GM21619 (cell line): ENCODE measurements around the gene HS3ST4.

ENCODE experiments used
- ATAC-seq: cut with Tn5 transposase; IDR thresholded peaks from one replicate; pipeline ENCODE4 v1.9.1; 2021; ENCODE audit not compliant: unreplicated experiment

HS3ST4 gene

GRCh38 chr16:25817295-25817694, 125.5 kb downstream of the HS3ST4 start:
- ATAC-seq = no peak

GRCh38 chr16:25817876-25818275, 126.1 kb downstream of the HS3ST4 start:
- no peak for ATAC-seq

DNA sequence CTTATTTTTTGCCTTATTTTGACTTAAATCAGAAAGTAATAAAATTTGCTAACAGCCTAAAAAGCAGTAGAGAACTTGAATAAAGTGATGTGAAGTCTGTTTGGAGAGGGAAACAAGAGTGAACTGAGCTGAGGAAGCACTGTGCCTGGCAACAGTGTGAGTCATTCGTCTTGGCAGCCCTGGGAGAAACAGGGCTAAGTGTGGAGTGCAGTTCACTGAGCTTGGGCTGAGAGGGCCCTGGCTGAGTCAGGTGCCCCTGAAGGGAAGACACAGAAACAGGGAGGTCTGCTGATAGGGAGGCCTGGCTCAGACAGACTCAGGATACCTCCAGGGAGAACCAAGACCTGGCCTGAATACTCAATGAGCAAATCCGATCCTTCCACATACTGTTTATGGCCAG, 132.1 kb downstream of the HS3ST4 start:
- ATAC-seq = no peak

DNA sequence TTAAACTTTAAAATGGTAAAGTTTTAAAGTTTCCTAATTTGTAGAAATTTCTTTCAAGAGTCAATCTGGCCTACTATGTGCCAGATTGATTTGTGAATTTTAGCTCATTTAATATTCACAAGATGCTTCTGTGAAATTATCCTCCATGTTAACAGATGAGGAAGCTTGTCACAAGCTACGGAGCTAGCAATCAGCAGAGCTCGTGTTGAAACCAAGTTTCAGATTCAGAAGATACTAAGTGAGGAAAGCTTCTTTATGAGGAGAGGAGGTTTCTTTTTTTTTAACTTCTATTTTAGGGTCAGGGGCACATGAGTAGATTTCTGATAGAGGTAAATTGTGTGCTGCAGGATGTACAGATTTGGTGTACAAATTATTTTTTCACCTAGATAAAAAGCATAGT, 135.9 kb downstream of the HS3ST4 start:
- no peak for ATAC-seq

GRCh38 chr16:25828510-25828909, 136.8 kb downstream of the HS3ST4 start:
- ATAC-seq = no peak

DNA sequence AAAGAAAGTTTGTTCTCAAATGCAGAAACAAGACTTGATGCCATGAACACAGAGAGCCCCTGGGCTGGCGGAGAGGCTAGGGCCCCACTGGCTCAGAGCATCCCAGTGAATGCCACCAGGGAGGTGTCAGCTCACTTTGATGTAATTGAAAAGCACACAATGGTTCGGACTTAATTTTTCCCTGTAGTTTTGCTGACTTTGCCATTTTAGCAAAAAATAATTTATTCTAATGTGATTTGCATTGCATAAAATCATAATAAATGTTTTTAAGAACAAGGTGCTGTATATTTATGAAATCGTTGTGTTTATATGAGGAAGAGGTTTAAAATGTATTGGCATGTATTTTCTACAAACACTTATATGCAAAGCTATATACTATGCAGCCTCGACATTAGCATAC, 140.5 kb downstream of the HS3ST4 start:
- ATAC-seq = no peak

GRCh38 chr16:25834101-25834500, 142.3 kb downstream of the HS3ST4 start:
- no peak for ATAC-seq

- ATAC-seq = no peak
Observed at GRCh38 chr16:25835126-25835525, 143.4 kb downstream of the HS3ST4 start.

- ATAC-seq = no peak
Observed at GRCh38 chr16:25838724-25839186, 147.0 kb downstream of the HS3ST4 start.

- no peak for ATAC-seq
Observed at GRCh38 chr16:25841761-25842160, 150.0 kb downstream of the HS3ST4 start.

DNA sequence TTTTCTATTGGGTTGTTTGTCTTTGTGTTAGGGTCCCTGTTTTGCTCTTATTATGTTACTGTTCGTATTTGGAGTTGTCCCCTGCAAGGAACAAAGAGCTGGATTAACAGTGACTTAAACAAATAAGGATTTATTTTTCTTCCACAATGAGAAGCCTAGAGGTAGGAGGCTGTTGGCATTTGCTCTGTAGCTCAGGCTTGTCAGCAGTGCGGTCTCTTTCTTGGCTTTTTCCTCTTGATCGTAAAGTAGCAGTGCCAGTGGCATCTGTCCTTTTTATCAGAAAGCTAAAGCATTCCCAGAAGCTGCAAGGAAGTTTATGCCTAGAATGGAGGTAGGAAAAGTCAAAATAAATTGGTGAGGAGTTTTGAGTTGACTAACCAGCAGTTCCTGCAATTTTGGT, 154.1 kb downstream of the HS3ST4 start:
- ATAC-seq = no peak

DNA sequence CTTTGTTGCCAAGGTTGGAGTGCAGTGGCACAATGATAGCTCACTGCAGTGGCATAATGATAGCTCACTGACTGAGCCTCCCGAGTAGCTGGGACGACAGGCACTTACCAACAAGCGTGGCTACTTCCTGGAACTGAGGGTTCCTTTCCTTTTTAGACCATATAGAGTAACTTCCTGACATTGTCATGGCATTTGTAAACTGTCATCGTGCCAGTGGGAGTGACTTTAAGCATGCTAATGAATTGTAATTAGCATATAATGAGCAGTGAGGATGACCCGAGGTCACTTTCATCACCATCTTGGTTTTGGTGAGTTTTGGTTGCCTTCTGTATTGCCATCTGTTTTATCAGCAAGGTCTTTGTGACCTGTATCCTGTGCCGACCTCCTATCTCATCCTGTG, 162.4 kb downstream of the HS3ST4 start:
- ATAC-seq = no peak

GRCh38 chr16:25855063-25855462, 163.3 kb downstream of the HS3ST4 start:
- no peak for ATAC-seq

DNA sequence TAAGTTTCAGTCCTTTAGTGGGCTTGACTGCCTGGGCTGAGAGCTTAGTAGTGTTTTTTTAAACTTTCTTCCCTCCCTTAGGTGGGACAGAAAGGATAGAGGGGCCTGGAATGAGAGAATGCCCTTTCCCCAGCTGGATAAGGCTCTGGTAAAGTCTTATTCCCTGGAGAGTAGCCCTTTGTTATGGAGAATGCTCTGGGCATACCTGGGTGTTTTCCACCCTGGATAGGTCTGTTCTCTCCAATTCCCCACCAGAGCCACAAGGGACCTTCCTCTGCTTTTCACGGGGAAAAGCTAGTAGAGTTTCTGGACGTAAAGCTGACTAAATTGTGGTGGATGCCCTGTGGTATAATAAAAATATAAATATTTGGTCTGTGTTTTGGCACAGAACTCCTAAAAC, 164.1 kb downstream of the HS3ST4 start:
- no peak for ATAC-seq

- ATAC-seq = no peak
Observed at GRCh38 chr16:25859645-25860044, 167.9 kb downstream of the HS3ST4 start.

DNA sequence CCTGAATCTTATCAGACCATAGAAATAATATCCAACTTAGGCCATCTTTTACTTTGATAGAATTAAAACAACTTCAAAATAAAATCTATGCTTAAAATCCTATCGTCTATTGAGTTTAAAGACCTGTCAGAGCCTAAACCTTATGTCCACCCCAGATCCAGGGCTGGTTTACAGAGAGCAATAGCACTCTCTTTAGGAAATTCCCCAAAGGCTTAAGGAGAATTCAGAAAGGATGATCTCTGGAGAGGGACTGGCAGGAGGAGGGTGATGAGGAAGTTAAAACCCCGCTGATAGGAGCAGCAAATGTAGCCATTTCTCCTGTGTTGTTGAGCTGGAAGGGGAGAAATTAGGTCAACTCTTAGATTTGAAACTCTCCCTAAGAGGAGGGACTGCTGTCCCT, 175.3 kb downstream of the HS3ST4 start:
- ATAC-seq = no peak

DNA sequence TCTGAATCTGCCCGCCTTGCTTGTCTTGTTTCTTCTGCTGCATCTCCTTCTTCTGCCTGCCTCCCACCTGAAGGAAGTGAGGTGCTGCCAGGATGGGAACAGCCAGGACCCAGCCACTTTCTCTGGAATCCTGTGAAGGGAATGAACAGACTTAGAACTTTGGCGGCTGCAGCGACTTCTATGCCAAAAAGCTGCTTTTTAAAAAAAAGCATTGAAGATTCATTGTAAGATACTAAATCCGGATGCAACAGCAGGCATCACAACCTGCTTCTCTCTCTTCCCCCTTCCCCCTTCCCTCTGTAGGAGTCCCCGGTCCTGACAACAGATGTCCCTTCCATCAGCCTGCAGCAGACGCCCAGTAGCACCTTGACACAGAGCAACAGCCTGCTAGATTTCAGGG, 176.3 kb downstream of the HS3ST4 start:
- ATAC-seq = no peak

GRCh38 chr16:25868706-25869370, 177.1 kb downstream of the HS3ST4 start:
- ATAC-seq = no peak

GRCh38 chr16:25872369-25873070, 180.8 kb downstream of the HS3ST4 start:
- ATAC-seq = no peak

DNA sequence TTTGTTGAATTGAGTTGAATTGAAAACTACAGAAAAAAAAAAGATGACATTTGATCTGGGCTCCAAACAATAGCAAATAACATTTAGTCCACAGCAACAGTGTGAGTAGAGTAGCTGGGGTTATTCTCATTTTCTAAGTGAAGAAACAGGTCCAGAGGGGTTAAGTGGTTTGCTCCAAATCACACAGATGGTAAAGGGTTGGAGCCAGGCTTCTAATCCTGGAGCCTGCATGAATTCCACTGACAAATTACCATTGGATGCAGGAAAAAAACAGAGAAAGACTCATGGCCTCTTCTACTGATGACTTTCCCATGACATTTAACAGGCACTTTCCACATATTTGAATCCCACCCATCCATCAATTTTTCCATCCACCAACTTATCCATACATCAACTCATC, 182.4 kb downstream of the HS3ST4 start:
- ATAC-seq = no peak

- no peak for ATAC-seq
Observed at GRCh38 chr16:25875956-25876598, 184.3 kb downstream of the HS3ST4 start.

DNA sequence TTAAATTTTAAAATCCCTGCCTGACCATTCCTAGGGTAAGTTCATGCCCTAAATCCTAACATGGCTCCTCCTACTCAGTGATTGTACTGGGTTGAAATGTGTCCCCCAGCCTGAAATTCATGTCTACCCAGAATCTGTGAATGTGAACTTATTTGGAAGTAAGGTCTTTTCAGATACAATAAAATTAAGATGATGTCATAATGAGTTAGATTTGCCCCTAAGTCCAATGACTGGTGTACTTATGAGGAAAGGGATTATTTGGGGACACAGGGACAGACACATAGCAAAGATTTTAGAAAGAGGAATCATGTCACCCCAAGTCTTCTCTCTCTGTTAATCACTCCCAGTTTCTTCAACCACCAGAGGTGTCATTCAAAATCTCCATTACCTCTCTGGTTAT, 185.3 kb downstream of the HS3ST4 start:
- no peak for ATAC-seq
